NCI-H2081 (cell line): ENCODE results near the gene CD300LB.

Experiments
- DNase-seq, 2 experiments: peaks; one replicate each; lab custom pipeline; 2025; lab: John Stamatoyannopoulos, UW

Gene CD300LB

DNA sequence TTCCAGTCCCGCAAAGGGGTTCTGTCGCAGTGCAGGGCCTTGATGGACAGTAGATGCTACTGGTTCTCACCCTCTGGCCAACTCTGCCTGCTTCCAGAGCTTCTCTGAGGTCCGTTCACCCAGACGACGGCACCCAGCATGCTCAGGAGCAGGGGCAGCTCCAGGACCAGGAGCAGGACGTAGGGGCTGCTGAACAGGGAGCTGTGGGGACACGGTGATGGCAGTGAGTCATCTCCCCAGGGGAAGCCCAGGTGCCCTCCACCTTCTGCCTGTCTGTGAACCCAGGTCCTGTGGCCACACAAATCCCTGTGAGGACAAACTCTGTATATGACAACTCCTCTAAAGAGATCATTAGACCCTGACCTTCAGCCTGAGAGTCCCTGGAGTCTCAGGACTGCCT is 18.1 kb upstream of the CD300LB start:
- no peak for DNase-seq

DNA sequence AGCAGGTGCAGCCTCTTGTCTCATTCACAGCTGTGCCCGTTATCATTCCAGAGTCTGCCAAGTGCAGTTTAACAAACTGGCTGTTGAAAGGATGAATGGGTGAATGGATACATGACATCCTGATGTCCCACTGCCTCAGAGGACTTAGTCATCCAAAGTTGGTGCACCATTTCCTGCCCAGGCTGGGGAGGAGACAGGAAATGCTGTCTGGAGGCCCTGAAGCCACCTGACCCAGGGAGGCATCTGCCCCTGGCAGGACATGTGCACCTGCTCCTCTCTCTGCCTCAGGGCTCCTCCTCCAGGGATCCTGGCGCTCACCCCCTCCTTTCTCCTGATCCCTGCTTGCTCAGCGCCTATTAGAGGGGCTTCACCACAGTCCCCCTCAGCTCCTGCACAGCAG is 16.5 kb upstream of the CD300LB start:
- DNase-seq = peak in 1 of 2 experiments; percentile 15

DNA sequence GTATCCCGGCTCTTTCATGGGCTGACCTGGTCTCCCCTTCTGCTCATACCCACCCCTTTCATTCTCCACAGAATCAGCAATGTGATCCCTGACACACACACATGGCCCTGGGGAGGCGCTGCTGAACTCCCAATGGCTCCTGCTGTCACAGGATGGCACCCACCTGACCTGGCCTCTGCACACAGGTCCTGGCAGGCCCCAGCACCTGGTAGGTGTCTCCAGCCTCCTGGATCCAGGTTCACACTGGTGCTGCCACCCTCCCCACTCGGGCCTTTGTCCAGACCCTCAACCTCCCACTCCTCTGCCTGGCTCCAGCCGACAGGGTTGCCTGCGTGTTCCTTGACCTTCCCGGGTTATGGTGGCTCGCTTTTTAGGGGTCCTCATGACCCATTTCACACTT is 16.0 kb upstream of the CD300LB start:
- DNase-seq = no peak

DNA sequence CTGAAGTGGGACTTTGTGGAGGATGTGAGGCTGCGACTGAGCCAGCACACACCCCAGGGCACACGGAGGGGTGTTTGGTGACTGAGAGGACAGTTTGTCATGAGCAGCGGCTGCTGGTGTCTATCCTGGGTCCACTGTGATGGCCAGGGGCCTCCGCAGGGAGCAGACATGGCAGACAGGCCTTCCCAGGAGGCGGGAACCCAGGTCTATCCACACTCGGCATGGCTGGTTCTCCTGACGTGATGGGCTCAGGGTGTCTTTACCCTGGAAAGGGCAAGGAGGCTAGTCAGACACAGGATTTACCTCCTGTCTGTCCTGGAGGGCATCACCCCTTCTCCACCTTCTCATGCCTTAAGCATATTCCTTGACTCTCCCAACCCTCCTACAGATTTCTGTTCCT is 15.3 kb upstream of the CD300LB start:
- DNase-seq = no peak

DNA sequence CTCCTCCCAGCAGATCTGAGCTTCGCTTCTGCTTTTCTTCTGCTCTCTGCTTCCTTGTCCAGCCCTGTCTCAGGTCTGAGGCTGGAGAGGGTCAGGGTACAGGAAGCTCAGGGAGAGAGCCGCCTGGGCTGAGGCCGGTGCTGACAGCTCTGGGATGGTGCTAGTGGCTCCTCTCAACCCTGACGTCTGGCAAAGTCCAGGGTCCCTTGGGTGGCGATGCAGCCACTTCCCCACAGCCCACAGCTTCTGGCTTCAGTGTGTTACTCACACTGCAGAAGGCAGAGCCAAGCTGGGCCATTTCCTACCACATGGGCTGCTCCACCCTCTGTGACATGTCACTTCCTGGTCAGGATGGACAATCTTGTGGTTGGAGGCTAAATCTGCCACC is 14.6 kb upstream of the CD300LB start, which contains the start of gene CD300C:
Gene CD300C, minus strand, starts transcription at position 273 of the 388 bp plus-strand sequence. CDS start 333 bp downstream, outside the sequence.
- DNase-seq = no peak

DNA sequence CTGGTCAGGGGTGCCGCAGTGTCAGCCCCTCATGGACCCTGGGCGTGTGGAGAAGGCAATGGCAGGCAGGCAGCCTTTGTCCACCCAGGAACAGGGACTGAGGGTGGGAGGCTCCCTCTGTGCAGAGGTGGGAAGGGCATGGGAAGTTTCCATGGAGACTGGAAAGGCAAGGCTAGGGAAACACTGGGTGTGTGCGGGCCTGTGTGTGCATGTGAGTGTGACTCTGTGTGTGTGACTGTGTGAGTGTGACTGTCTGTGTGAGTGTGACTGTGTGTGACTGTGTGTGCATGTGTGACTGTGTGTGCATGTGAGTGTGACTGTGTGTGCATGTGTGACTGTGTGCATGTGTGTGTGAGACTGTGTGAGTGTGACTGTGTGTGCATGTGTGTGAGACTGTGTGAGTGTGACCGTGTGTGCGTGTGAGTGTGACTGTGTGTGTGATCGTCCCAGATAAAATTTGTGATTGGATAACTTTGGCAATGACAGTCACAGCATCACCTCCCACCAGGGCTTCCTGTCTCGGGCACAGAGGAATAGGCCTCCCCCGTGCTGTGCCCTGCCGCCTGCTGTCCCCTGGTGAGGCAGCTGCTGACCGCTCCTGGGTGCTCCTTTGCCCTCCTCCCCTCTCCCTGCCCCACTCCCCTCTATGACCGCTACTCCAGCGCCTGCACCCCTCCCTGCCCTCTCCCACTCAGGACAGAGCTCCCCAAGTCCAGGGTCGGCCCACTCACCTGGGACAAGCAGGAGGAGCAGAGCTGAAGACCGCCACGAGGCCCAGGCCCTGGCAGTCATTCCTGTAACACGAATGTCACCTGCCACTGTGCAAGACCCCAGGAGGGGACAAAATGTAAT is 13.9 kb upstream of the CD300LB start:
- no peak for DNase-seq

DNA sequence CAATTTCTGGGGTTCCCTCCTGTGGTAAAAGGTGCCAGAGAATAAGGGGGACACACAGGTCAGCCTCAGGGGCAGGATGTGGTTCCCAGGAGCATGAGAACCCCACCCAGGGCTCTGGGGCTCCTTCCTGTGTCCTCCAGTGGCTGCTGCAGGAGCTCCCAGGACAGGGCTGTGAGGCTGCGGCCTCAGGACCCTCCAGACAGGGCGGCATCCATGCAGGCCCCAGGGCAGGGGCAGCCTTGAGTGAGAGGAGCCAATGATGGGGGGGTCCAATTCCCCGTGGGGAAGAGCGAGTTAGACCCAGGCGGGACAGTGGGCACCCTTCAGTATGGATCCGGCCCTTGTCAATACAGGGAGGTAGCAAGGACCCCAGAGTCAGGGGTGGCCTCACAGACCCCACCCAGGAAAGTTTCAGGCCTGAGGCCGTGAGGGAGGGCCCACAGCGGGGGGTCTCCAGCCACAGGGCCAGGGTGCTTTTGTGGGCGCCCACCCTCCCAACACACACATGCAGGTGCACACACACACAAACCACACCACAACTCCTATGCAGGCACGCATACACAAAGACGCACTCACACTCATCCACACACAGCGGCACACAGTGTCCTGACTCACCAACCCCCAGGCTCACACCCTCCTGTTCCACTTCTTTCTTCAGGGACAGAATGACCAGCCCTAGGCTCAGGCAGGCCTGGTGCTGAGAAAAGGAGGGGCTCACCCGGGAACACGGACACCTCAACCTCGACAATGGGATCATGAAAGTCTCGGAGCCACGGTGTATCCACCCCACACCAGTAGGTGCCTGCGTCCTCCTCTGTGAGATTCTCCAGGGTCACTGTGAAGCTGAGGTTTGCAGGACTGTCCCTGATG is 12.9 kb upstream of the CD300LB start:
- no peak for DNase-seq

DNA sequence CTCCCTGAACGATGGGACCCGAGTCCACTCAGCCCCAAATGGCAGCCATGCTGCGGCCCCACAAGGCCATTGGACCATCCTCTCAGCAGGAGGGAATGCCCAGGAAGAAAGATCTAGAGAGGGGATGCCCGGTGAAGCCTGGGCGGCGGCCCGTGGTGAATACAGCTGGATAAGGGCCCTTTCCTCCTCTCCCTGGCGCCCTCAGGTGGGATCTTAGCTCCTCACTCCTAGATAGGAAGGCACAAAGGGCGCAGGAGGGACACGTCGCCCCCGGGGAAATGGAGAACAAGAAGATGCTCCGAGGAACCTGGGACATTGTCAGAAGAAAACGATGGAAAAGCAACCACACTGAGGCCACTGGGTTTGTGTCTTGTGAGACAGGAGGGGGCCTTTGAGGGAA is 12.1 kb upstream of the CD300LB start:
- DNase-seq = no peak

DNA sequence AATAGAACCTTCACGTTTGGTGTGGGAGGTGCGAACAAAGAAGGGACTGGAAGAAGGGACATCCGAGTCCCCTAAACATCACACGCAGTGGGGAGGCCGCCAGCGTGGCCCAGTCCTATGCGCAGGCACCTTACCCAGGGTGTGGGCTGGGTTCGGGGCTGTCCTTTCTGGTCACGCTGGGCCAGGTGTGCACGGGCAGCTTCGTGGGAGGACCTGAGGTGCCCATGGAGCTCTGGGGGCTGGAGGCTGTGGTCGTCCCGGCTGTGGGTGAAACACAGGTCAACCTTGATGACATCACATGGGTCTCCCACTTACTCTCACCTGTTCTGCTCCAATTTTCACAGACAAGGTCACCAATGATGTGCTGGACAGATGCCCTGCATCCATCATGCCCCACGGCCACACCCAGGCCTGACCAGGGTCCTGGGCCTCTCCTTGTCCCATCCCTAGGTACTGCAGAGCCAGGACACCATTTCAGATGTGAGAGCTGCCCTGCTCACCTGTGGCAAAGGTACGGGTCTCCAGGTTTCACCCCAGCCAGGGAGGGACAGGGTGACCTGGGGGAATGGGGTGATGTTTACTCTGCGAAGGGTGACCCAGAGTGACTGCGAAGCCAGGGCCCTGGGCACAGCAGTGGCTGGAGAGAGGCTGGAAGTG is 11.6 kb upstream of the CD300LB start:
- DNase-seq = no peak

DNA sequence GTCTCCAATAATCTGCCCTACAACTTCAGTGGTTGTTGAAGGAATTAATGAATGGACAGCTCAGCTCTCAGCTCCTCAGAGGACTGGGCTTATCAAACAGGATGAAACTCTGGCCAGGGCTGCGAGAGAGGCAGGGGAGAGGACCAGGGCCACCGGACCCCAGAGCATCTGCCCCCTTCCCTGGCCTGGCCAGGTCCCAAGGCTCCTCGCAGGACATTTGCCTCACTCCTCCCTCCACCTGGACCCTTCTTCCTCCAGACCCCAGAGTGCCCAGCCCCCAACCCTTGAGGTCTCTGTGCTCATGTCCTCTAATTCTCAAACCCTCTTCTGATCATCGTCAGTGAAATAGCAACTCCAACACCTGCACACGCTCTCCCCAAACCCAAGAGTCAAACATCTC is 10.9 kb upstream of the CD300LB start:
- no peak for DNase-seq

DNA sequence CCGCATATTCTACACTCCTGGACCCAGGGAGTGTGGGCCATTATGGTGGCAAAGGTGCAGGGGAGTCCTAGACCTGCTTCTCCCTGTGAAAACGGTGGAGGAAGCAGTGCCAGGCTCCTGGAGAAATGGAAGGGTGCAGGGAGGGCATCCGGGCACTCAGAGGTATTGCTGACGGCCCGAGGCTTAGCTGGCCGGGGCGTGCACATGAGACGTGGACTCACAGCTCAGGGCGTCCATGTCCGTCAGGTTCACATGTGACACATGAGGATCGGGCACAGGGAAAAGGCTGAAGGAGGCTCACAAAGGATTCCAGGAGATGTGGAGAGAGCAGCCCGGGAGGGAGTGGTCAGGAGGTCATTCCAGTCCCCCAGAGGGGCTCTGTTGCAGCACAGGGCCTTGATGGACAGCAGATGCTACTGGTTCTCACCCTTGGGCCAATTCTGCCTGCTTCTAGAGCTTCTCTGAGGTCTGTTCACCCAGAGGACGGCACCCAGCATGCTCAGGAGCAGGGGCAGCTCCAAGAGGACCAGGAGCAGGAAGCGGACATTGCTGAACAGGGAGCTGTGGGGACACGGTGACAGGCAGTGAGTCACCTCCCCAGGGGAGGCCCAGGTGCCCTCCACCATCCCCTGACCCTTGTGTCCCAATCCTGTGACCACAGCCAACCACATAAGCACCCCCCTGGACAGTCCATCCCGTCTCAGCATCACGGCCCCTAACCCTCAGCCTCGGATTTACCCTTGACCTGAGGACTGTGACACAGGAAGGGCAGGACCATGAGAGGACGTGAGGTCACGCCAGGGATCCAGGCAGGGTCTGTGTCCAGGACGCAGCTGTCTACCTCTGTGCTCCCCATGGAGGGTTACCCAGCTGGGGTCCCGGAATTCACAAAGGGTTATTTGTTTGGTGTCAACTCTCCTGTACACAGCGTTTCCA is 10.2 kb upstream of the CD300LB start:
- no peak for DNase-seq

DNA sequence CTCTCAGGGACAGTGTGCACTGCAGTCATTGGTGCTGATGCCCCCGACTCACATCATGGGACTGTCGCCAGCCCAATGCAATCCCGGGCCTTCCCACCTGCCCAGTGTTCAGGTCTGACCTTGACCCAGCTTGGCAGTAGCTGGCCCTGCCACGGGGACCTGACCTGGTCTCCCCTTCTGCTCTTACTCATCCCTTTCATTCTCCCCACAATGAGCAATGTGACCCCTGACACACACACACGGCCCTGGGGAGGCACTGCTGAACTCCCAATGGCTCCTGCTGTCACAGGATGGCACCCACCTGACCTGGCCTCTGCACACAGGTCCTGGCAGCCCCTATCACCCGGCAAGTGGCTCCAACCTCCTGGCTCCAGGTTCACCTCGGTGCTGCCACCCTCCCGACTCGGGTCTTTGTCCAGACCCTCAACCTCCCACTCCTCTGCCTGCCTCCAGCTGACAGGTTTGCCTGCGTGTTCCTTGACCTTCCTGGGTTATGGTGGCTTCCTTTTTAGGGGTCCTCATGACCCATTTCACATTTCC is 8.1 kb upstream of the CD300LB start:
- DNase-seq = no peak

DNA sequence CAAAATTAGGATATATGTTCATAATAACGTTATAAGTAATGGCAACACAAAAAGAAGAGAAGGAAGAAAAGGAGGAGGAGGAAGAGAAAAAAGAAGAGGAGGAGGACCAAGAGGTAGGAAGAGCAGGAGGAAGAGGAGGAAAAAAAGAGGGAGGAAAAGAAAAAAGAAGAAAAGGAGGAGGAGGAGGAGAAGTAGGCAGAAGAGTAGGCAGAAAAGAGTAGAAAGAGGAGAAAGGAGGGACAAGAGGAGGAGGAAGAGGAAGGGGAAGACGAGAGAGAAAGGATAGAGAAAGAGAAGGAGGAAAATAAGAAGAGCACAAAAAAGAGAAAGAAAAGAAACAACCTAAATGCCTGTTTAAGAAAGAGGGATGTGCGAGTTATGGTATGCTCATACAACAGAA is 5.6 kb upstream of the CD300LB start:
- no peak for DNase-seq

DNA sequence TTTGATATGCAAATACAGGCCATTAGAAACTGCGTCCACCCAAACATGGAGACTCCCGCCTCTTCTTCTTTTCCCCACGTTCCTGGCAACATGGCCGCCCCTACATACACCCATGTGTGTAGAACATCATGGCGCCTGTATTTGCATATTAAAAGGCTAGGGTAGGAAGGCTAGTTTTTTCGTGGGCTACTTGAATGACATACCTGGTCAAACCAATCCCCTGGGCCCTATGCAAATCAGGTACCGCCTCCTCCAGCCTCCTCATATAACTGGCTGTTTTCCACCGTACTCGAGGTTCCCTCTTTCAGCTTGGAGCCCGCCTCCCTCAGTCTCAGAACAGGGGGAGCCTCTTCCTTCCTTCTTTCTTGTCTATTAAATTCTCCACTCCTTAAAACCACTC is 840 bp upstream of the CD300LB start:
- peak in 1 of 2 experiments; percentile 51 for DNase-seq

DNA sequence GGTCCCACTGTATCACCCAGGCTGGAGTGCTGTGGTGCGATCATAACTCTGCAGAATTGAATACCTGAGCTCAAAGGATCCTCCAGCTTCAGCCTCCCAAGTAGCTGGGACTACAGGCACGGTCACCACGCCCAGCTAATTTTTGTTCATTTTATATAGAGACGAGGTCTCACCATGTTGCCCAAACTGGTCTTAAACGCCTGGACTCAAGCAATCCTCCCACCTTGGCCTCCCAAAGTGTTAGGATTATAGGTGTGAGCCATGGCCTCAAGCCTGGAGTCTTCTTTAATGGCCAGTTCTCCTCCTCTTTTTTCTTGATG is 484 bp downstream of the CD300LB start:
- DNase-seq = no peak

DNA sequence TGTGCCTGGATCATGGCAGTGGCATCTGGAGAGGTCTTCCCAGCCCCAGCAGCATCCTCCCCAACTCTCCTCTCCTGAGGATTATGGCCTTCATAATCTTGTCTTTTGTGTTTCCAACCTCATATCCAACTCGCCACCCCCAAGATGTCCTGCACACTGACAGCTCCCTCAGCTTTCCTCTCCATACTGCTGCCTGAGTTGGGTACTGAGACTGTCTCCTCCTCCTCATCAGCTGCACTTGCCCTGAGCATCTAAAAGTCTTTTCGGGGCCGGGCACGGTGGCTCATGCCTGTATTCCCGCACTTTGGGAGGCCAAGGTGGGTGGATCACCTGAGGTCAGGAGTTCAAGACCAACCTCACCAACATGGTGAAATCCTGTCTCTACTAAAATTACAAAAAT is 2.0 kb downstream of the CD300LB start:
- no peak for DNase-seq

DNA sequence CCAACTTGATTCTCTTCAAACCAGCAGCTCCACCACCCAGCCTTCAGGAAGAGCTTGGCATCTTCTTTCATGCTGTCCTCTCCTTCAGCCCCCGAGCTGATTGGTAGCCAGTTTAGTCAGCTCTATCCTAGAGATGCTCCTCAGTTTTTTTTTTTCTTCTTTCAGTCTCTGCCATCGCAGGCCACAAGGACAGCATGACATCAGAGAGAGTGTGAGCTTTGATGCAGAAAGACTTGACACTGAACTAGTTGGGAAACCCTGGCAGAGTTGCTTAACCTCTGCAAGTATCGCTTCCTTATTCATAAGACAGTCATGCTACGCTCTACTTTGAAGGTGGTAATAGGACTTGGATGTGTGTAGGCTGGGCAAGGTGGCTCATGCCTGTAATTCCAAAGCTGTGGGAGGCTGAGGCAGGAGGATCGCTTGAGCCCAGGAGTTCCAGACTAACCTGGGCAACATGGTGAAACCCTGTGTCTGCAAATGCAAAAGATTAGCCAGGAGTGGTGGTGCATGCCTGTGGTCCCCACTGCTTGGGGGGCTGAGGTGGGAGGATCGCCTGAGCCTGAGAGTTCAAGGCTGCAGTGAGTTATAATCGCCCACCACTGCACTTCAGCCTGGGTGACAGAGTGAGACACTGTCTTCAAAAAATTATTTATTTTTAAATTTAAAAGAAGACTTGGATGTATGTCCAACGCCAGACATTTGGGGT is 2.6 kb downstream of the CD300LB start:
- no peak for DNase-seq

DNA sequence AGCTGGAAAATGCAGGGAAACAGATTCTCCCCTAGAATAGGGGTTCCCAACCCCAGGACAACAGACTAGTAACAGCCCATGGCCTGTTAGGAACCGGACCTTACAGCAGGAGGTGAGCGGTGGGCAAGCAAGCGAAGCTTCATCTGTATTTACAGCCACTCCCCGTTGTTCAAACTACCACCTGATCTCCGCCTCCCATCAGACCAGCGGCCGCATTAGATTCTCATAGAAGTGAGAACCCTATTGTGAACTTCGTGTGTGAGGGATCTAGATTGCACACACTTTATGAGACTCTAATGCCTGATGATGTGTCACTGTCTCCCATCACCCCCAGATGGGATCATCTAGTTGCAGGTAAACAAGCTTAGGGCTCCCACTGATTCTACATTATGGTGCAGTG is 3.5 kb downstream of the CD300LB start:
- no peak for DNase-seq

DNA sequence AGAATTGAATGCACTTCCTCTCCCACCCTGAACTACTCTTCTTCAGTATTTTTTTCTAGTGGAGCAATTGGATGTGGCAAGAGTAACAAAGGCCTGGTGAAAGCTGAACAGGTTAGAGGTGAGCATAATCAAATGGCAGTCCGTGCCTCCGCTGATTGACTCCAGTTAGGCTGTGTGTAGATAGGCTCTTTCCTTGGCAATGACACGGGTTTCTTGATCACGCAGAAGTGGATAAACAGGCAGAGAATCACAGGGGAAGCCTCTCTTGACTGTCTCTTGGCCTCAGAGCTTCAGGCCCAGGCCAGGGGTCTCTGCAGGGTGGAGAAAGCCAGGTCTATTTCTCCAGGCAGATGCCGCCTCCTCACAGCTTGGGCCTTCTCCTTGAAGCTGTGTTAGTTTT is 4.2 kb downstream of the CD300LB start:
- DNase-seq = no peak

DNA sequence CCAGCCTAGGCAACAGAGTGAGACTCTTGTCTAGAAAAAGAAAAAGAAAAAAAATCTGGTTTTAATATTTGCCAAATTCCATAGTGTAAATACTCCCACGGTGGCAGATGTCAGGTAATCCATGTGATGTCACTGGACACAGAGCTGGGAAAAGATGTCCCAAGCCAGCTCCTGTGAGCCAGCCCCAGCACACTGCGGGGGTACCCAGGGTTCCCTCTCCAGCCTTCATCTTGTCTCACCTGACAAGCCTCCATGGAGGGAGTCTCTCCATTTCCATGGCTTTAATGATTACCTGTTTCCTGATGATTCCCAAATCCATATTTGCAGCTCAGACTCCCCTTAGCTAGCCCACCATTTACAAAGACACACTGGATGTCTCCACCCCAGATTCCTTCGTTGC is 4.6 kb downstream of the CD300LB start:
- no peak for DNase-seq
